ENCODE data around the gene CLMN.

The CLMN gene

GRCh38 chr14:95319312-95320077 lies at the start of gene CLMN:
CLMN (minus strand) TSS chr14:95319908; CDS start chr14:95319792, 116 bp downstream.
- peak; percentile 35 for DNase-seq

GRCh38 chr14:95365401-95365800 lies 45.7 kb upstream of the CLMN start:
- DNase-seq, result no peak

- no peak for DNase-seq
Observed at GRCh38 chr14:95364481-95365209, 44.9 kb upstream of the CLMN start.

GRCh38 chr14:95363468-95363954 lies 43.8 kb upstream of the CLMN start:
- no peak for DNase-seq

- DNase-seq, result no peak
Observed at GRCh38 chr14:95362138-95362494, 42.4 kb upstream of the CLMN start.

GRCh38 chr14:95361373-95362137 lies 41.8 kb upstream of the CLMN start:
- peak in 1 of 2 experiments; percentile 19 for DNase-seq

GRCh38 chr14:95360828-95361227 lies 41.1 kb upstream of the CLMN start:
- DNase-seq, result no peak

- no peak for DNase-seq
Observed at GRCh38 chr14:95359994-95360826, 40.5 kb upstream of the CLMN start.

- DNase-seq, result no peak
Observed at GRCh38 chr14:95356245-95356869, 36.6 kb upstream of the CLMN start.

- DNase-seq, result no peak
Observed at GRCh38 chr14:95355422-95355821, 35.7 kb upstream of the CLMN start.

GRCh38 chr14:95354834-95355233 lies 35.1 kb upstream of the CLMN start:
- DNase-seq, result no peak

- no peak for DNase-seq
Observed at GRCh38 chr14:95353664-95354063, 34.0 kb upstream of the CLMN start.

GRCh38 chr14:95353007-95353406 lies 33.3 kb upstream of the CLMN start:
- DNase-seq, result no peak

- no peak for DNase-seq
Observed at GRCh38 chr14:95352481-95352880, 32.8 kb upstream of the CLMN start.

GRCh38 chr14:95349241-95349640 lies 29.5 kb upstream of the CLMN start:
- DNase-seq, result no peak

- no peak for DNase-seq
Observed at GRCh38 chr14:95348395-95349080, 28.8 kb upstream of the CLMN start.

GRCh38 chr14:95346820-95347219 lies 27.1 kb upstream of the CLMN start:
- no peak for DNase-seq

GRCh38 chr14:95346266-95346665 lies 26.6 kb upstream of the CLMN start:
- no peak for DNase-seq

GRCh38 chr14:95345032-95345431 lies 25.3 kb upstream of the CLMN start:
- no peak for DNase-seq

- no peak for DNase-seq
Observed at GRCh38 chr14:95344536-95344935, 24.8 kb upstream of the CLMN start.

GRCh38 chr14:95341564-95341963 lies 21.9 kb upstream of the CLMN start:
- DNase-seq, result no peak
